M059J (cell line): ENCODE results near the gene ZNF831. TPM values are rescaled to one million over a fixed set of nuclear protein-coding genes. Genes with fewer than 3 reads are reported as not detected.
A peak's percentile ranks its signal among the peaks of the same experiment; 100 is the strongest.

Experiments
- DNase-seq: peaks from one replicate; pipeline ENCODE4 v3.0.0-alpha.2; 2012; ENCODE audit warnings: low read depth
- total RNA-seq: library from RNA; depleted of rRNA; stranded (reverse); fragments of >200 nt; shearing (Covaris generic); gene quantifications from 2 replicates; pipeline ENCODE4 v1.2.3, GENCODE V29; 2014

ZNF831 gene
- total RNA-seq, 1 experiment from 2014 or later, result not detected

DNA sequence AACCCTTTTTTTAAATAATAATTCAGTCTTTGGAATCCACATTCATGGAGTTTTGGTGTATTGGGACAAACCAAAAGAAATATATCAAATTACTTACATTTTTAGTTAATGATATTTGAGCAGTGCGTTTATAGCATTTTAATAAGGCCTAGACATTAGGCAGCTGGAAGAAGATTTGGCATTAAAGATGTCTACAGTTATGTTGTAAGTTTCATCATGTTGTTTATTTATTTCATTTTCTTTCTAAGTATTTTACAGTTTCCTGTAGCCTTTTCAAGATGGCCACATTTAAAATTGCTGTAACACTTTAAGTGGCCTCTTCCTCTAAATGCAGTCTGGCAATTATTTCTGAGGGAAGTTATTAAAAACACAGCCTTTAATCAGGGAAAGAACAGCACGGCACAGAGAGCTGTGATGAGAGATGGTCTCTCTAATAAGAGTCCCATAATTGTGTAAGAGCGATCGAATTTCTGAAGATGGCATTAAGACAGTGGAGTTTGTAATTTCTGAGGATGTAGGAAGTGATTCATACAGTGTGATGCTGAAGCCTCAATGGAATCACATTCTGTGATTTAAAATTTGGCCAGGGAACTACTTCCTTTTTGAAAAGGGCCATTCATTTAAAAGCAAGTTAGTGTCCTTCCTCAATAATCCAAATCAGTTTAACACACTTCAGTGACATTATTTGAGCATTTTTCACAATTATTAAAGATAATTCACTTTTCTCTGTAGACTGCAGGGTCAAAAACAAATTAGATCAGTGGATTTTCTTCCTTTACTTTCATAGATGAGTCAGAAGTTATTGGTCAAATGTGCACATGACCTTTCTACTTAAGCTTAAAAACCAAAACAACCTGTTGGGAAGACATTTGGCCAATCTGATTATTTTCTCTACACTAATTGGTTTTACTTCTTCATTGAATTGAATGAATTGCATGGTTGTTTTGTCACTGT, 84.4 kb downstream of the ZNF831 start:
- no peak for DNase-seq

DNA sequence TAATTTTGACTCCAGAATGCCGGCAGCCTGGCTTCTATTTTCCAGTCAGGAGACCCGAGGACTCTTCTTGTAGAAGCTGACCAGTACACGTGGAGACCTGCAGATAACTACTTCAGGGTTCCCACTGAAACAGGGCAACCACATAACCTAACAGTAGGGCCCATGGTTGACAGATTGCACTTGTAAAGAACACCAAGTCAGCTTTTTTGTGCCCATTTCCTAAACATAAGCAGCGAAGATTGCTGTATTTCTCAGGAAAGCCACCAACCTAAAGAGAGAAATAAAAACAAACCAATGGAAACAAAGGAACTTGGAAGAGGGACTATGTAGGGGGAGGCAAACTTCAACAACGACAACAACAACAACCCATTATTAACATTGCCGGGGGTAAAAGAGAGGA, 86.7 kb downstream of the ZNF831 start:
- no peak for DNase-seq

DNA sequence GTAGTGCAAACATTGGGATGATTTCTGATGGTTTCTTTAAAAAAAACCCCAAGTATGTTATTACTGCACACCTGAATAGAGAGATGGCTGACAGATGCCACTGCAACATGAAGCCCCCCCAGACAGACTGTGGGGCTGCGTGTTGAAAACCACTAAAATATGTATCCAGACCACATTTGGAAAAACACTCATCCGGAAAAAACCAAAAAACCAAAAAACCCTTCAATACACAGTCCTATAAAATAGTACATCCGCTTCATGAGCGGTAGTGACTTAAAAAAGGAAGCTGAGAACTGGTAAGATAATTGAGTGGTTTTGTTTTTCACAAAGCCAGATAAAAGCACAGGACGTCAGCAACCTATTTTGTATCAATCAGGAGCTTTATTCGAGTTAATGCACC, 89.7 kb downstream of the ZNF831 start:
- no peak for DNase-seq

DNA sequence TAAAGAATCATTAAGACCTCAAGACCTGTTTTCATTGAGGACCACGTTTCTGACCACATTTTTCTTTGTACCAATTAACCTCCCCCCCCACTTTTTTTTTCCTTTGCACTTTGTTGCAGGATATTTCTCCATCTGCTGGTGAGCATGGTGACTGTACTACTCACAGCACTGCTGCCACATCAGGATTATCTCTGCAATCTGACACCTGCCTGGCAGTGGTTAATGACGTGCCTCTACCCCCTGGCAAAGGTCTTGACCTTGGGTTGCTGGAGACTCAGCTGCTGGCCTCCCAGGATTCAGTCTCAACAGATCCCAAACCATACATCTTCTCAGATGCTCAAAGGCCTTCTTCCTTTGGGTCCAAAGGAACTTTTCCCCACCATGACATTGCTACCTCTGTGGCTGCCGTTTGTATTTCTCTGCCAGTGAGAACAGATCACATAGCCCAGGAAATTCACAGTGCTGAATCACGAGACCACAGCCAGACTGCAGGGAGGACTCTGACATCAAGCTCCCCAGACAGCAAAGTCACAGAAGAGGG, 90.2 kb downstream of the ZNF831 start:
- peak; percentile 31 for DNase-seq

DNA sequence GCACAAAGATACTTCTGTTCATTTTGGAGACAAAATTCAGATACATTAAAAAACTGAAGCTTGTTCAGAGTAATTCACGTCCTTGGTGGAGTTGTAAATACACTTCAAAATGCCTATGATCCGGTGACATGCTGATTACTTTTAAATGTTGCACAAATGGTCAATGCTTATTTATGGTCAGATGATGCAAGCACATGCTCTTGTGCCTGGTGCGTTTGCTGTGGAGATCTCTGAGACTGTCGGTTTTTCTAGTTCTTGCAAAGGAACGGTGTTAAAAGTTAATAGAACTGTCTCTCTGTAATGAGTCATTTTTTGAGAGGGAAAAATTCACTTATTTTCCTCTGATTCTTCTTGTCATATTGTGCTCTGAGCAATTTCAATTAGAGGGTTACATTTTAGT, 91.6 kb downstream of the ZNF831 start:
- no peak for DNase-seq

DNA sequence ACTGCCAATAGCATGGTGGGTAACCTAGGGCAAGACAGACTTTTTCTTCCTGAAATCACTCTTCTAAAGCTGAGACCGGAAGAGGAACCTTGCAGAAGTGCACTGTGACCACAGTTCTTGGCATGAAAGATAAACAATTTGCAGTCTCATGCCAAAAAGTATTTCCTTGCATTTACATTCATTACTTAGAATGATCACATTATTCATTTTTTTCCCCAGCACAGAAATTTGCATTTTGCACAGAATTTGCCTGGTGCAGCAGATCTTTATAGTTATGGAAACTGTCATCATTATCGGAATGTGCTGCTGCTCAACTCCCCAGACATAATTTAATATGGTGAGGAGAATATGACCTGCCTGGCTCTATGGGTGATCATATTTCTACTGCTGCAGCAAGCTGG, 94.6 kb downstream of the ZNF831 start:
- no peak for DNase-seq

DNA sequence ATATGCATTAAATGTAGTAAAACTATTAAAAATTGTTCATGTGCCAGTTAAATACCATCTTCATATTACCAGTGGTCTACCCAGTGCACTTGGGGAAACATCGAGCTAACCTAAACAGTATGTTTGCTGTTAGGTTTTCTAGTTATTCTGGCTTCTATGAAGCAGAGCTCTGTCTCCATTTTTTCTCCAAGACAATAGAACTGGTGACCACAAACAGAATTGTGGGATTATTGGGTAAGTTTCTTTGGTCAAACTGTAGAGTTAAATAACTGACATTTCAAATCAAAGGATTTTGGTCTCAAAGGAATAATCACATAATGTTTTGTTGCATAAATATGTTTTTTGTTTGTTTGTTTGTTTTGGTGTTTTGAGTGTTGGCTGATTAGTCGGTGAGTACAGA, 96.3 kb downstream of the ZNF831 start:
- DNase-seq, result no peak

DNA sequence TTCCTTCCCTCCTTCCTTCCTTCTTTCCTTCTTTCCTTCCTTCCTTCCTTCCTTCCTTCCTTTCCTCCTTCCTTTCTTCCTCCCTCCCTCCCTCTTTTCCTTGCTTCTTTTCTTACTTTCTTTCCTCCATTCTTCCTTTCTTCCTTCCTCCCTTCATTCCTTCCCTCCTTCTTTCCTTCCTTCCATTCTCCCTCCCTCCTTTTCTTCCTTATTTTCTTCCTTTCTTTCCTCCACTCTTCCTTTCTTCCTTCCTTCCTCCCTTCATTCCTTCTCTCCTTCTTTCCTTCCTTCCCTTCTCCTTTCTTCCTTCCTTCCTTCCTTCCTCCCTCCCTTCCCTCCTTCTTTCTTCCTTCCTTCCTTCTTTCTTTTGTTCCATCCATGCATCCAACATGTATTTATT, 101.7 kb downstream of the ZNF831 start:
- no peak for DNase-seq

DNA sequence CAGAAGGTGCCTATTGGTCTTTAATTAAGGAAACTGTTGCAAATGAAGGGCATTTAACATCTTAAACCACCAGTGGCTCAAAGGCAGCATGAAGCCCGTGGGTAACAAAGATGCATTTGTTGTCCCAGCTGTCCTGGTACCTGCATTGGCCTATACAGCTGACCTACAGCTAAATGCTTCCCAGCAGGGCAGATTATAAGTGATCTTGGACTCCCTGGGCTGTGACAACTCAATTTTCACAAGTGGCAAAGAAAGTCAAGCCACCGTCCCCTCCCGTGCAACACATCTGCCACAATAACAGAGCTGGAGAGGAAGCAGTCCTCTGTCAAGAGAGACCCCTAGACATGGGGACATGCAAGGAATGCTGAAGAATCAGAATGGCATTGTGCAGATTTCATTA, 105.2 kb downstream of the ZNF831 start:
- no peak for DNase-seq

DNA sequence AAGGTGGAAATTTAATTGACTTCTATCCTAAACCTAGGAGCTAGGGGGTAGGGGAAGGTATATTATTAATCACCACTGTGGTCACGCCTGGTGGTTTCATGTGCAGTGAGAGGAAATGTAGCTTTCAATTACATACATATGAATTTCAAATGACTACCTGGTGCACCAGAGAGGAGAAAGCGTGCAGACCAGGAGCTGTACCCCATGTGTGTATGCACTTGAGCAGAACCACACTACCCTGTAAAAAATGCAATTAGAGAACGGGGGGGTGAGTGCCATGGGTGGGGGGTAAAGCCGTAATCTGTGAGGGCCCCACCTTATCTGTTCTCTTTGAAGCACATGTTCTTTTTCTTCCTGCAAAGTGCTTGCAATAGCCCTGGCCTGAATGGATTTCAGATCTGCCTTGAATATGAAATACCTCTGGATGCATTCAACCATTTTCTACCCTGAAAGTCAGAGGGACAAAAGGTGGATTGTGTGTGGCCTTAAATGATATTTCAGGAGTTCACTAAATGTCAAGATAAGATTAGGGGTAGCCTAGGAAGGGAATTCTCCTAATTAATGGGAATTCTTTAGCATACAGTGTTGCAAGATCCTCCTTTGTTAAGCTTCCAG, 105.9 kb downstream of the ZNF831 start:
- no peak for DNase-seq

DNA sequence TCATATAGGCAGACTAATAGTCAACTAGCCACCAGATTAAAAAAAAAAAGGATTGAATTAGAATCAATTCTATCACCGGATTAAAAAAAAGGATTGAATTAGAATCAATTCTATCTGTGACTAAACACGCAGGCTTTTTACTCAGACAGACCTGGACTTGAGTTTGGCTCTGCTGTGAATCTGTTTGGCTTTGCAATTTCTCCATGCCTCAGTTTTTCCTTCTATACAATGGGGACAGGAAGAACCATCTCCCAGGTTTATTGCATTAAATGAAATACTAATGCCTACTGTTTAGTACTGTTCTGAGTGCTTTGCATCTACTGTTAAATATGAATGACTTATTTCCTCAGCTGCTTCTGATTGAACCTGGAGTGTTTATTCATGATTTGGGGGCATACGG, 106.8 kb downstream of the ZNF831 start:
- no peak for DNase-seq

DNA sequence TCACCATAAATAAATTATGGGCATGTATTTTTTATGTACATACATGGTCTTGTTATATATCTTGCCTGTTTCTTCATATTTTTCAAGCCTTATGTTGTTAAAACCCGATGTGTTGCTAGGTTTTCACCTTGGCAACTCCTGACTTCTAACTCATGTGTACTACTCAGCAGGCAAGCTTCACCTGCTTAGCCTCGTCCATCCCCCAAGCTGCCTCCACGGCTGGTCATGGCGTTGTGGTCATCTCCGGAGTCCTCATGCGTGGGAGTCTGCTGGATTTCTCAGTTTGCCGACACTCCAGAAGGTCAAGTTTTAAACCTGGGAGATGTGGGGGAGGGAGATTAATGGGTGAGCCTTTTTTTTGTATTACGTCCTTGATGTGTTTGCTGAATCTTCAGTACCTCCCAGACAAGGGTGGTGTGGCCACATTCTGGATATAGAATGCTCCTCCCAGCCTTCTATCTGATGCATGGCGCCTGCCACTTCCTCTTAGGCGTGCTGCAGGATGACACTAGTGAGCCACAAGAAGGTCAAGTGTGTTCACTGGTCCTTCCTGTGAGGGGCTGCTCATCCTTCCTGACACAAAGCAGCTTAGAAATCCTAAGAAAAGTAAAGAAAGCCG, 110.2 kb downstream of the ZNF831 start:
- DNase-seq, result no peak

DNA sequence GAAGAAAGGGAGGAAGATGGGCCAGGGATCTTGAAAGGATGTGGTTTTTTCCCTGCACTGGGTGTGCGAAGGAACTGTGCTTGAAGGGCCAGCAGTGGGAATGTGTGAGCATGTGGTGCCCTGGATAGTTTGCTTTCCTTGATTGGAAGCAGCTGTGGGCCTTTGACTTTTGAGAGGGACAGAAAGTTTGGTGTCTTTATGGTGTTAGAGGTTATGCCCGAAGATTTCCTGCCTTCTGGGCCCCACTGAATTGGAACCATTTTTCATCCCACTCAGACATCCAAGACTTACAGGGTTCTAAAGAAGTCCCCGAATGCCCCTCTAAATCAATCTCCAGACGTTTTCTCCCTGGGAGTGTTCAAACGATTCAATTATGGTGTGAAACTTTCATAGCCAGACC, 113.3 kb downstream of the ZNF831 start:
- DNase-seq, result no peak

DNA sequence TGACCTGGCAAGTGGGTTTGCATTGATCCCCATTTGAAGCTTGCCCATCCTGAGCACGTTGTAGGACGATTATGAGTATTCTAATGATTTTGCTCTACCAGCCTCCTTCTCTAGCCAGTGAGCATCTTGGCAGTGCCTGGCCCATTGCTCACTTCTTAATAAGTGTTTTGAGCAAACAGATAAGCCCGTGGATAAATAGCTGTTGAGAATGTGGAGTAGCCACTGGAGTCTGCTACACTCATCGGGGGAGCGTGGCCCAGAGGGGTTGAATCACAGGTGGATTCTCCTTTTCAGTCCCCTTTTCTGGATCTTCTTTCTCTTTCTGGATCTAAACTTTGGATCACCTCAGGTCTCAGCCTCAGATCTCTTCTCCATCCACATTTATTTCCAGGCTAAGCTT, 120.8 kb downstream of the ZNF831 start:
- DNase-seq, result no peak

DNA sequence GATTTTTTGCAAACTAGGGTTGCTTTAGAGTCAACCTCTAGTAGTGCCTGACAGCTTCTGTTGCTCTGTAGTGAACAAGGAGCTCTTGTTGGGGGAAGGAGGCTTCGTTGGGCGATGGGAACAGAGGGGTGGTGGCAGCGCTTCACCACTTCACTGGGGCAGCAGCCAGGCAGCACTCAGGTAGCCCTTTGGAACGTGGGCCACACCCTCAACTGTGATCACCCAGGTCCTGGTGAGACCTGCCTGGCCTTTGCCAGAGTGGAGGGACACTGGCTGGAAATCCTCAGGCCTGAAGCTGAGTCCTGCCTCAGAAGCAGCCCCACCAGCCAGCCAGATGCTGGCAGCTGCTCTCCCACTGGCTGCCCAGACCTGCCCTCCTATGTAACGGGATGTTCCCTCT, 126.4 kb downstream of the ZNF831 start:
- DNase-seq, result no peak

DNA sequence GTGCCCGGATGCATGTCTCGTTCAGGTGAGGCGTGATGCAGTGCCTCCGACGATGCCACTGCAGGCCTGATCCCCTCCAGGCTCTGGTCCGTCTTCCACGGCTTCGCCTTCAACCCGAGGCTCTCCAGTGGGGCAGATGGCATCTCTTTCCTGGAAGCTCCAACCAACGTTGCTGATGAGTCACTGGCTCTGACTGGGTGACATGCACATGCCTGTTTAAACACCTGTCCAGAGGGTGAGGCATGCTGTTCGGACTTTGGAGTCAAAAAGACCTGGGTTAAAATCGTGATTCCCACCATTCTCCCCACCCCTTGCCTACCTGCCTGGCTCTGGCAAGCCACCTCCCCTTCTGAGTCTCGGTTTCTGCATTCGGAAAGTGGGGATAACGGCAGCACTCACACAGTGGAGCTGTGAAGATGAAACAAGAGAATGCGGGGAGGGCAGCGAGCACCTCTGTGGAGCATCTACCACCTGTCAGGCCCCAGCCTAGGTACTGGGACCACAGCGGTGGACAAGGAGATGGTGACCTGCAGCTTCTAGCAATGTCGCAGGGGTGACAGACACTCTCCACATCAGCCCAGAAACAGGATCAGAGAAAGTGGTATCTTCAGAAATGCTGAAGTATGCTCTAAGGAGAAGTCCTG, 128.2 kb downstream of the ZNF831 start:
- DNase-seq, result peak; percentile 13

DNA sequence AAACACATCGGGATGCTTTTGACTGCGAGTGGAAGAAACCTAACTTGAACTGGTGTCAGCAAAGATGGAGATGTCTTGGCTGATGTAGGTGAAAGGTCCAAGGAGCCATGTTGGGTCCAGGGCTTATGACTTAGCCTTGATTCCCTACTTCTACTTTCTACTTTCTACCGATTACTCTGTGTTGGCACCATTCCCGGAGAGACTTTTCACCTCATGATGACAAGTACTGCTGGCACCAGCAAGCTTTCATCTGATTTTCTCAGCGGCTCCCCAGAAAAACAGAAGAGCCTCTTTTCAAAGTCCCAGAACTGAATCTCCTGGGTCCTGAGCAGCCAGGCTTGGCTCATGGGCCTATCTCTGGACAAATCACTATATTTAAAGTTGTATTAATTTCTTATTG, 131.9 kb downstream of the ZNF831 start:
- no peak for DNase-seq

DNA sequence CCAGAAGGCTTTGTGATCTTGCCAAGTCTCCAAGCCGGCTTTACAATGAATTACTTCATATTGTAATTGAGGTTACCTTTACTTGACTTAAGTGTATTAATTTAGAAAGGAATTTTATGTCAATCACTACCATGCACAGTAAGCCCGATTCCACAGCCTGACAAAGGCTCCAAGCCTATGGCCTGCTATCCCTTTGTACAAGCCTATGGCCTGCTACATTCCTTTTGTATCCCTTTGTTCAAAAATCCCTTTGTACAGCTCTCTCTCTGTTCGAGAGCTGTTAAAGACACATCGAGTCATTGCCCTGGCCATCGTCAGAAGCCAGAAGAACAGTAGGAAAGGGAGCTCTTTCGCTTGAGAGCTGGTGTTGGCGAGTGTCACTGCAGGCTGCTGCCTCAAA, 134.1 kb downstream of the ZNF831 start:
- DNase-seq, result no peak

DNA sequence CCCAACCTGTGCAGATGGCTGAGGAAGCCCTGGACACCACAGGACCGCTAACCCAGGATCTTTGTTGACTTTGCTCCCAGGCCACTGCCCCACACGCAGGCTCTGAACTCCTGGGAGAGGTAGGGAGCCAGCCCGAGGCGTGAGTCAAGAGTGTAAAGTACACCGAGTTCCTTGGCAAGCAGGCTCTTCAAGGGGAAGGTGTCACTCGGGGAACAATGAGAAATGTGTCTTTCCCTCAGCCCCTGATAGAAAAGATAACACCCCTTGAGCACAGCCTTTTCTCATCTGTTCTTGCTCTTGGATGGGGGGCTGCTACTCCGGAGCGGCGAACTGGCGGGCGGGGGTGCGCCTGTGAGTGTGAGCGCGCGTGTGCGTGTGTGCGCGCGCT, 136.3 kb downstream of the ZNF831 start:
- no peak for DNase-seq

DNA sequence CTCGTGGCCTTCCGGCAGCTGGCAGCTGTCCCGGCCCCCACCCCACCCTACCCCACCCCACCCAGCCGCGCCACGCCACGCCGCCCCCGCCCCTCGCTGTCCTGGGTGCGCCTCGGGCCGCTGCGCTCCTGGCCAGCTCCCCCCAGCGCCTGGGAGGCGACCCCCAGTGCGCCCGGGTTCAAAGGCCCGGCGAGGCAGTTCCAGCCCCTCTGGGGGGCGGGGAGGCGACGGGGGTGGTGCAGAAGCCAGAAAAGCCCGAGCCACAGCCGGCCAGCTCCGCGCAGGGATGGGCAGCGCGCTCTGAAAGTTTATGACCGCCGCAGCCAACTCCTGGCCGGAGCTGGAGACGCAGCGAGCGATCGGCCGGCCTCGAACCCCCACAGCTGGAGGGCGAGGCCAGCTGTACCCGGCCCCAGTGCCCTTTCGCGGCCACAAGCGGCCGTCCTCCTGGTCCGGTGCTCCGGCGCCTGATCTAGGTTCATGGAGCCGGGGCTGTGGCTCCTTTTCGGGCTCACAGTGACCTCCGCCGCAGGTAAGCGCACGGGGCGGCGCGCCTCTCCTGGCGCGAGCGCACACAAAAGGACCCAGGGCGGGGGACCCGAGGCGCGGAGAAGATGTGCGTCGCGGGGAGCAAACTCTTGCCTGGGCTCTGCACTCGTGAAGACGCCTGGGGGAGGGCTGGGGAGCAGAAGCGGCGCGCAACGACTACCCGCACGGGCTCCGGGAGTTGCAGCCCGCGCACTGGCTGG, 136.9 kb downstream of the ZNF831 start, which contains the start of gene EDN3:
TSS of gene EDN3 (plus strand) at position 279 of the 749 bp plus-strand sequence. CDS start at position 481, 202 bp downstream.
- DNase-seq, result no peak

DNA sequence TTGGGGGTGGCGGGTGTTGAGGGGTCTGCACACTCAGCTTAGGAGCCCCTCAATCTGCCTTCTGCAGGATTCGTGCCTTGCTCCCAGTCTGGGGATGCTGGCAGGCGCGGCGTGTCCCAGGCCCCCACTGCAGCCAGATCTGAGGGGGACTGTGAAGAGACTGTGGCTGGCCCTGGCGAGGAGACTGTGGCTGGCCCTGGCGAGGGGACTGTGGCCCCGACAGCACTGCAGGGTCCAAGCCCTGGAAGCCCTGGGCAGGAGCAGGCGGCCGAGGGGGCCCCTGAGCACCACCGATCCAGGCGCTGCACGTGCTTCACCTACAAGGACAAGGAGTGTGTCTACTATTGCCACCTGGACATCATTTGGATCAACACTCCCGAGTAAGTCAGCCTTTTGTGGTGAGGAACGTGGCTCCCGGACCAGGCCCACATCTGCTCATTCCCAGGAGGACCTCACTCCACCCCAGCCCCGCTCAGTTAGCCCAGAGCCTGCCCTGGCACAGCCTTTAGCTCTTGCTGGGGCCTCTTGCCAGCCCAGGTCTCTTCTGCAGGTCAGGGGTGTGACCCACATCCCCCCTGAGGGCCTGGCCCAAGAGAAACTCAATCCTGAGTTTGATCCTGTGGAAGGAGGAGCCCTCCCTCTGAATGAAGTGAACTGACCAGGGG, 137.9 kb downstream of the ZNF831 start:
- DNase-seq, result no peak
